SKM-1 (cell line): Measurements from ENCODE around the gene SLC35E3.

Source experiments
- DNase-seq: peaks from one replicate; lab custom pipeline; 2025; ENCODE audit not compliant: unreplicated experiment; lab: John Stamatoyannopoulos, UW

SLC35E3 gene

DNA sequence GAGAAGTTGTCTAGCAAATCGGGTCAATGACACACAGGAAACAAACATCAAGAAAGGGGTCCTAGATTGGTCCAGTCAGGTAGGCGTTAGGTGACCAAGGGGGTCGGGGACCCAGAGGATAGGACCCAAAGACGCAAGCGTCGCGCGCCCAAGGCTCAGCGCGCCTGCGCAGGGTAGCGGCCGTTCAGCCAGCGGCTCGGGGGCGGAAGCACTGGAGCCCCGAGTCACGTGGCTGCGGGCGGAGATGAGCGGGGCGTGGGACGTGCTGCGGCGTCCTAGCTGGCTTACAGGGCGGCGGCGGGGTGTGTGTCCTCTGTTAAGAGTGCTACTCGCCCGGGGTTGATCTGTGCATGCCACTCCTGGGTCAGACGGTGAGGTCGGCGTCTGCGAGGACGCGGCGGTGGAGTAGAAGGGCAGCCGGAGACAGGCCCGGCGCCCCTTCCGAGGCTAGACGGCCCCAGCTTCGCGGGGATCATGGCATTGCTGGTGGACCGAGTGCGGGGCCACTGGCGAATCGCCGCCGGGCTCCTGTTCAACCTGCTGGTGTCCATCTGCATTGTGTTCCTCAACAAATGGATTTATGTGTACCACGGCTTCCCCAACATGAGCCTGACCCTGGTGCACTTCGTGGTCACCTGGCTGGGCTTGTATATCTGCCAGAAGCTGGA, at the start of gene SLC35E3:
TSS of gene SLC35E3 (plus strand) at position 273 of the 668 bp plus-strand sequence. CDS start at position 475, 202 bp downstream.
- DNase-seq: peak; percentile 43

DNA sequence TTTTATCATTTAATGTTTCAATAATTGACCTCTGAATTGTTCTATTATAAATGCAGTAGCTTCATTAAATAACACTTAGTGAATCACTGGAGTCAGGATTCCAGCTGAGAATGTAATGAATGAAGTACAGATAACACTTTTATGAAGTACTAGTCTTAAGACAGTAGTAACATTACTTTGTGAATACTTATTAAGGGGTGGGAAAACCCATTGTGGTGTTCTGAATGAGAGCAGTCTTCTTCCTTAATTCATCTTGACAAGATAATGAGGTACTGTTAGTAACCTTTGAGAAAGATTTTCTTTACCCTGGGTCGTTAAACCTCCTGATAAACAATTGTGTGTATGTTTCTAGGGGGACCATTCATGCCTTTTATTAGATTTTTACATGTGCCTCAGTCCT, 46.5 kb upstream of the SLC35E3 start:
- DNase-seq: no peak

GRCh38 chr12:68727776-68728175, 18.2 kb upstream of the SLC35E3 start:
- no peak for DNase-seq

DNA sequence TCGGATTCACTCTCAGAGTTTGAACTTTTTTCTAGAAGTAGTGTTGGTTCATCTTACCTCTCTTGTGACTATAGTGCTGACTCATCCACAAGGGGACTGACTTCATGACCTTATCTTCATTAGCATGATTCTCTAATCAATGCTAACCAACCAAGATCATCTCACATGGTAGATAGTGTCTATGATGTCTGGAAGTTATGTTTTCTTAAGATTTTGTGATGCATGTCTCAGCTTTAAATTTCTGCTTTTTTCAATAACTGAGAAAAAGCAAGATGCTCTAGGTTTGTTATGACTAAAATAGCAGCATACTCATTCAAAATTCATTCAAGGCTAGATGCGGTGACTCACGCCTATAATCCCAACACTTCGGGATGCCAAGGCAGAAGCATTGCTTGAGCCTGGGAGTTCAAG, 12.3 kb upstream of the SLC35E3 start:
- no peak for DNase-seq

- DNase-seq: no peak
Measured at GRCh38 chr12:68739891-68740290, 6.1 kb upstream of the SLC35E3 start.

- DNase-seq: no peak
Measured at GRCh38 chr12:68743356-68743755, 2.6 kb upstream of the SLC35E3 start.

- no peak for DNase-seq
Measured at GRCh38 chr12:68745376-68745903, 536 bp upstream of the SLC35E3 start.

GRCh38 chr12:68746572-68747180, 700 bp downstream of the SLC35E3 start:
- no peak for DNase-seq

- DNase-seq: no peak
Measured at GRCh38 chr12:68749443-68749842, 3.5 kb downstream of the SLC35E3 start.

GRCh38 chr12:68749861-68750260, 3.9 kb downstream of the SLC35E3 start:
- DNase-seq: no peak

GRCh38 chr12:68750506-68750905, 4.5 kb downstream of the SLC35E3 start:
- DNase-seq: no peak

- DNase-seq: no peak
Measured at GRCh38 chr12:68755536-68756243, 9.7 kb downstream of the SLC35E3 start.

DNA sequence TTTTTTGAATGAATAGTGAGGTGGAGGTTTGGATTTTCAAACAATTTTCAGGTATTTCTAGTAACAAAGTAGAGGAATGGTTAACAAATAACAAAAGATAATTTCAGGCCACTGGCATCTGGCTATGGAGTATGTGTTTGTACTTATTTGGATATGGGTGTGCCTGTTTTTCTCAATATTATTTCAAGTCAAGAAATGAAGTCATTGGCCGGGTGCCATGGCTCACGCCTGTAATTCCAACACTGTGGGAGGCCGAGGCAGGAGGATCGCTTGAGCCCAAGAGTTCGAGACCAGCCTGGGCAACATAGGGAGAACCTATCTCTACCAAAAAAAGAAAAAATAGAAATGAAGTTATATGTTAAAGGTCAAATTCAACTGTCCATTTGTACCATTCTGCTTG, 13.9 kb downstream of the SLC35E3 start:
- no peak for DNase-seq

DNA sequence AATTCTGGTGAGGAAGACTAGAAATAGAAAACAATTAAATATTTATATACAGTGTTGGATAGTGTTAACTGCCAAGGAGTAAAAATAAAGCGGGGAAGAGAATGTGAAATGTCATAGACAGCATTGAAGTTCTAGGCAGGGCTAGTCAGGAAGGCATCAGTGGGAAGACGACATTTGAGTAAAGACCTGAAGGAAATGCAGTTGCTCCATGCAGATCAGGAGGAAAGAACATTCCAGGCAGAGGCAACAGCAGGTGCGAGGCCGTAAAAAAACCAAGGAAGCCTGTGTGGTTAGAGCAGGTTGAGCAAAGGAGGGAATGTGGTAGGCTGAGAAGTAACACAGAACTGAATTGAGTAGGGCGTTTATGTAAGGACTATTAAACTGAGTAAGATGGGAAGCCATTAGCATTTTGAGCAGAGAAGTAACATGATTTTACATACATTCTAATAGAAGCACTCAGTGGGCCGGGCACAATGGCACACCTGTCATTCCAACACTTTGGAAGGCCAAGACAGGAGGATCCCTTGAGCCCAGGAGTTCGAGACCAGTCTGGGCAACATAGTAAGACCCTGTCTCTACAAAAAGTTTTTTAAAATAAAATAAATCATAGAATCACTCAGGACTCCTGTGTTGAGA, 14.9 kb downstream of the SLC35E3 start:
- DNase-seq: no peak

GRCh38 chr12:68761442-68761812, 15.5 kb downstream of the SLC35E3 start:
- no peak for DNase-seq

DNA sequence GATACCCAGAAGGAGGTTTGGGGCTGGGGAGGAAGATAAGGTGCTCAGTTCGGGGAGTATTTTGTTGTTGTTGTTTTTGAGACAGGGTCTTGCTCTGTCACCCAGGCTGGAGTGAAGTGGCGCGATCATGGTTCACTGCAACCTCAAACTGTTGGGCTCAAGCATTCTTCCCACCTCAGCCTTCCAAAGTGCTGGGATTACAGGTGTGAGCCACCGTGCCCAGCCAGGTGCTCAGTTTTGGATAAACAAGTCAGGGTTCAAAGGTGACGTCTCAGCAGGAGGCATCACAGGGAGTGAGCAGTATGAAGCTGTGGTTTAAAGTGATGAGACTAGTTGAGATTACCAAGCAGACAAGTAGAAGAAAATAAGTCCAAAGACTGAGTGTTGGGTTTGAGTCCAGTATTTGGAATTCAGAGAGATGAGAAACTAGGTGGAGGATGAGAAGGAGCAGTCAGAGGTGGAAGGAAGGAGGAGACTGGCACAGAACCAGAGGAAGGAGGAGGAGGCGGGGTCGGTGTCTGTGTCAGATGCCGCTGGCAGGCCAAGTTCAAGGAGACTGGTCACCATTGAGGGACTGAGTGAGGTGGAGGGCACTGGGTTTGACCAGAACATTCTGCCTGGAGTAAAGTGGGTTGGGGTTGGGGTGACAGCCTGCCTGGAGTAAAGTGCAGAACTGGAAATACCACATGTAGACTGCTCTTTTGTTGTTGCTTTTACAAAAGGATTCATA, 16.1 kb downstream of the SLC35E3 start:
- no peak for DNase-seq

DNA sequence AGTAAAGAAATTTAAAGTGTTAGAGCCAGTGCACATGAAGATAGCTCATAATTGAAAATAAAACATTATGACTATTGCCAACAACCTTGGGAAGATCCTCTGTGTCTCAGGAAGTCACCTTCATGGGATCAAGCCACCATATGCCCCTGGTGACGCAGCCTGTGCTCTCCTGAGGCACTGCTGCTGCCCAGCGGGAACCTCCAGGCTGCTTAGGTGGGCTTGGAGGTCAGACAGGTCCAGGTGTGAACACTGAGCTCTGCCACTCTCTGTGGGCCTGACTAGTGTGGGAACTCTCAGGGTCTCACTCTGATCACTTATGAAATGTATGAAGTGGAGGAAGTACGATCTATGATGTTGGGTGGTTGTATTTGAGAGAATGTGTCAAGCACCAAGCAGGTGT, 16.7 kb downstream of the SLC35E3 start:
- no peak for DNase-seq

GRCh38 chr12:68765696-68766095, 19.7 kb downstream of the SLC35E3 start:
- DNase-seq: no peak

DNA sequence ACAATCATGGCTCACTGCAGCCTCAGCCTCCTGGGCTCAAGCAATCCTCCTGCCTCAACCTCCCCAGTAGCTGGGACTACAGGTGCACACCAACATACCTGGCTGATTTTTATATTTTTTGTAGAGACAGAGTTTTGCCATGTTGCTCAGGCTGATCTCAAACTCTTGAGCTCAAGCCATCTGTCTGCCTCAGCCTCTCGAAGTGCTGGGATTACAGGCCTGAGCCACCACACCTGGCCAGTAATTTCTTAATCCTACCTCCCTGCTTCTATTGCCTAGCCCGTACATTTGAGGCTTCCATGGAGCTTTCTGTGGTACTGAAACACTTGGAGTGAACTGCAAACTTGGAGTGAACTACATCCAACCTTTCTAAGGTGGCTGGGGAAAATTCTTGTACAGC, 20.7 kb downstream of the SLC35E3 start:
- no peak for DNase-seq

DNA sequence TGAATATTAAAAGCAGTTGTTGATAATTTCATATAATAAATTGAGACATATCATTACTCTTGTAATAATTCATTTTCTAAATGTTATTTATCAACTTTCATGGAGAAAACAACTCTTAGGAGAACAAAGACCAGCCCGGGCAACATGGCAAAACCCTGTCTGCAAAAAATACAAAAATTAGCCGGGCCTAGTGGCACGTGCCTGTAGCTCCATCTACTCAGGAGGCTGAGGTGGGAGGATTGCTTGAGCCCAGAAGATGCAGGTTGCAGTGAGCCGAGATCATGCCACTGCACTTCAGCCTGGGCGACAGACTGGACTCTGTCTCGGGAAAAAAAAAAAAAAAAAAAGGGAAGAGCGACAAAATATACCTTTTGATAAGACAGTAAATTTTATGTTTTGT, 21.2 kb downstream of the SLC35E3 start:
- no peak for DNase-seq

DNA sequence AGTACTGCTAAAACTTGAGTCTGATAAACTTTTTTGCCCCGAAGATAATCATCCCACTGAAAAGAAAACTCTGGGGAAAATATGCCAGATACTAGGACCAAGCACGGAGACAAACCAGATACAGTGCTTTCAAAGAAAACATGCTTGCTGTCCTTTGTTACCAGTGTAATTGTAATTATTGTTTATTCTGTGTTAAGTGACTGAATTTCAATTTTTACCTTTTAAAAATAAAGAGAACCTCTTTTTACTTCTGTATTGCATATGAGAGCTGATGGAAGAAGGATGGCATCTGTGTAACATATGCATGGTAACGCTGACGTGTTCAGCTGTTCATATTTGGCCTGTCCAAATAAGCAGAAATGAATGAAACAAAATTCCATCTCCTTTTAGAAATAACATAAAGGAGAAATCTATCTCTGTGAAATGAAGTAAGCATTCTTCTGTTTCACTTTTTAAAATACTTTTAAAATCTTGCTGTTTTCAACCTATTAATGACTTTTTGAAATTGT, 22.5 kb downstream of the SLC35E3 start:
- DNase-seq: no peak
